HG03095 (cell line): ENCODE results near the gene HBEGF.

Source experiments
- ATAC-seq: cut with Tn5 transposase; IDR thresholded peaks from one replicate; pipeline ENCODE4 v1.9.1; 2021; ENCODE audit warnings: moderate library complexity; ENCODE audit not compliant: unreplicated experiment

Gene HBEGF

GRCh38 chr5:140305471-140305870, 40.9 kb downstream of the HBEGF start:
- no peak for ATAC-seq

- ATAC-seq: no peak
Observed at GRCh38 chr5:140303966-140304365, 42.4 kb downstream of the HBEGF start.

- ATAC-seq: peak; percentile 92
Observed at GRCh38 chr5:140302786-140303639, 43.4 kb downstream of the HBEGF start, which contains the start of gene PFDN1. TSS of gene PFDN1 (minus strand) at chr5:140303101. CDS start at chr5:140303073, 28 bp downstream.

- ATAC-seq: no peak
Observed at GRCh38 chr5:140301136-140301535, 45.3 kb downstream of the HBEGF start.

GRCh38 chr5:140299056-140299455, 47.3 kb downstream of the HBEGF start:
- no peak for ATAC-seq

GRCh38 chr5:140298183-140298601, 48.2 kb downstream of the HBEGF start:
- ATAC-seq: no peak

GRCh38 chr5:140297283-140297682, 49.1 kb downstream of the HBEGF start:
- no peak for ATAC-seq

GRCh38 chr5:140296289-140296688, 50.1 kb downstream of the HBEGF start:
- ATAC-seq: no peak

GRCh38 chr5:140295414-140295813, 51.0 kb downstream of the HBEGF start:
- no peak for ATAC-seq

- ATAC-seq: no peak
Observed at GRCh38 chr5:140294753-140295152, 51.6 kb downstream of the HBEGF start.

- no peak for ATAC-seq
Observed at GRCh38 chr5:140293849-140294100, 52.6 kb downstream of the HBEGF start.

- ATAC-seq: no peak
Observed at GRCh38 chr5:140293091-140293848, 53.1 kb downstream of the HBEGF start.

GRCh38 chr5:140292212-140293036, 54.0 kb downstream of the HBEGF start:
- no peak for ATAC-seq

GRCh38 chr5:140287801-140288521, 58.4 kb downstream of the HBEGF start:
- no peak for ATAC-seq

- no peak for ATAC-seq
Observed at GRCh38 chr5:140286424-140286823, 60.0 kb downstream of the HBEGF start.

- no peak for ATAC-seq
Observed at GRCh38 chr5:140284013-140284412, 62.4 kb downstream of the HBEGF start.
